Mesenteric fat pad (tissue), 1 donor: ENCODE data around the gene DEFB129. TPM values are rescaled to one million over a fixed set of nuclear protein-coding genes. Genes with fewer than 3 reads are reported as not detected.
"Not testable (repeated sequence)": the region's sequence is repeated elsewhere in the genome, so short reads cannot be mapped to it uniquely, and the experiment has no call there.

Experiments
- DNase-seq: peaks from one replicate; pipeline ENCODE4 v3.0.0-alpha.2; 2020; ENCODE audit warnings: low spot score
- total RNA-seq: library from RNA; stranded (reverse); fragmentation: NEBNext Ultra II Directional; extraction: Animal tissue kit (Norgen Biotek cat#: 25700); gene quantifications from one replicate; pipeline ENCODE4 v1.2.1, GENCODE V29; 2021
- donor health status: DM: yes; HTN: yes; CAD: no.

Gene DEFB129
- total RNA-seq, 1 donor from 2014 or later: not detected

DNA sequence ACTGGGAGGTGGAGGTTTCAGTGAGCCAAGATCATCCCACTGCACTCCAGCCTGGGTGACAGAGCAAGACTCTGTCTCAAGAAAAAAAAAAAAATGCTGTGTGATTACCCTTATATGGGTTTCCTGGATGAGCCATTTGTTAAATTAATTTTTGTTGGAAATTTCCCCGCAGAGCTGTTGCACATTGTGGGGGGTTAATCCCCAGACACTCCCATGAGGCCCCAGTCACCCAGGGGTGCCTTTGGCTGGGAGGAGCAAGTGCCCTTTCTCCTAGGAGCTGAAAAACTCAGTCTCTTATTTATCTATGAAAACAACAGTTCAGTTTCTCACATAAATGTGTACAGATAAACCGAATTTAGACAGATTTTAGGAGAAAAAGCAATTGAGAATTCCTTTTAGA is 25.7 kb downstream of the DEFB129 start:
- DNase-seq: no peak

DNA sequence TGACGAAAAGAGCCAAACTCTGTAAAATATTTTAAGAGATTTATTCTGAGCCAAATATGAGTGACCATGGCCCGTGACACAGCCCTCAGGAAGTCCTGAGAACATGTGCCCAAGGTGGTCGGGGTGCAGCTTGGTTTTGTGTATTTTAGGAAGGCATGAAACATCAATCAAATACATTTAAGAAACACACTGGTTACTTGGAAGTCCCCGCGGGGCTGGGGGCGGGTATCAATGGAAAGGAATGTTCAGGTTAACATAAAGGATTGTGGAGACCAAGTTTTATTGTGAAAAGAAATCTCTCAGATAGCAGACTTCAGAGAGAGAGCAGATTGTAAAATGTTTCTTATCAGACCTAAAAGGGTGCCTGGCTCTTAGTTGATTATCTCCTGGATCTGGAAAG is 26.4 kb downstream of the DEFB129 start:
- not testable (repeated sequence) for DNase-seq

DNA sequence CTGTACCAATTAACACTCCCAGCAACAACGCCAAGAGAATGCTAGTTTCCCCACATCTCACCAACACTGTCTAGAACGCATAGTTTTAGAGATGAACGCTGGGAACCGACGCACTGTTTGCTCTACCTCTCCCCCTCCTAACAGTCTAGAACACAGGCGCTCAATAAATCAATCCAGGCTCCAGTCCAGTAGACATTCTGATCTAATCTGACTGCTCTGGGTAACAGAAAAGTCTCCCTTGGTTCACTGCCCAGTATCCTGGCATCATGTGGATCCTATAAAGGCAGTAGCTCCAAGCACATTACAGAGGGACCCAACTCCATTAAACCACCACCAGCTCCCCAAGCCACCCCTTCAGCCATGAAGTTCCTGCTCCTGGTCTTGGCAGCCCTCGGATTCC is 30.4 kb downstream of the DEFB129 start, which contains the start of gene DEFB132:
DEFB132 (plus strand) TSS at position 306 of the 400 bp plus-strand sequence; CDS start at position 361, 55 bp downstream.
- no peak for DNase-seq

DNA sequence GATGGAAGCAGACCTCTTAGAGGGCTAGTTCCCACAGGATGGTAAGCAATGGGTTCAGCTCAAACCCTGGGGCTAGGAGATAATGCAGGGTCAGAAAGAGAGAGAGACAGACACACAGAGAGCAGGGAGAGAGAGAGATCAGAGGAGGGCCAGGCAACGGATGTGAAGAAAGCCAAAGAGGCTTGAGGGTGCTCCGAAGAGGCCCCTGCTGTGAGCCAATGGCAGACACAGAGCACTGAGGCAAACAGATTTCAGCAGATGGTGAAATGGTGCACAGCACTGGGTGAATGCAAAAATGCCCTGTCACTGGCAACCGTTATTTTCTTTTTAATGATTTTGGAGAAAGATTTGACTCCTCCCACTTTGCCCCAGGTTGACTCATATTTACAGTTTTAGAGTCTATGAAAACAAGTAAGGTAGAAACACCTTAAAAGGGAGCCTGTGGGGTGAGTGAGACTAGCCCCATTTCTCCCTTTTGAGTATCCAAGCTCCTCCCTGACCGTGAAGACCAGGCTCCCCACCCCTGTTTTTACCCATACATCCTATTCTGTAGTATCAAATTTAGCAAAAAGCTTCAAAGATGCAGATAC is 31.3 kb downstream of the DEFB129 start:
- no peak for DNase-seq

DNA sequence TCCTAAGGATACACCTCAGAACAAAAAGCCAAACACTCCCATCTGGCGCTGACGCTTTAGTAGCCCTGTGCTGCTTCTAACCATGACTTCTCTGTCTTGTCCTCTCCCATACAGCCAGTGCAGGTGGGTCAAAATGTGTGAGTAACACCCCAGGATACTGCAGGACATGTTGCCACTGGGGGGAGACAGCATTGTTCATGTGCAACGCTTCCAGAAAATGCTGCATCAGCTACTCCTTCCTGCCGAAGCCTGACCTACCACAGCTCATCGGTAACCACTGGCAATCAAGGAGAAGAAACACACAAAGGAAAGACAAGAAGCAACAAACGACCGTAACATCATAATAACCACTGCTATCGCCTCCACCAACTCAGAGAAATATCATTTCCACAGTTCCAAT is 31.9 kb downstream of the DEFB129 start:
- DNase-seq: no peak

DNA sequence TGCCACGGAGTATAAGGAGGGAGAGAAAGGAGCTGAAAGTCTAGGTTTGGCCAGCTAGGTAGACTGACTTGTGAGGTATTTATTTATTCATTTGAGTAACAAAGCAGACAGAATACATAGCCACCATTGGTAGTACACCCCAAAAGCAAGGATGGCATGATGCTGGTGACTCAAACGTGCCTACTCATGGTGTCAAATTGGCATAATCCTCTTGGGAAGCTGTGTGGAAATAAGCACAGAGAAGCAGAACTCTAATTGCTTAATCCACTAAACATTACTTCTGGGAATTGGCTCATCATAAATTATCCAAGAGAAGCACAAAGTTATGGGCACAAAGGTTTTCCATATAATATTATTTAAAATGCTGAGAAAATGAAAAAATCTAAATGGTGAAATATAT is 32.9 kb downstream of the DEFB129 start:
- no peak for DNase-seq

DNA sequence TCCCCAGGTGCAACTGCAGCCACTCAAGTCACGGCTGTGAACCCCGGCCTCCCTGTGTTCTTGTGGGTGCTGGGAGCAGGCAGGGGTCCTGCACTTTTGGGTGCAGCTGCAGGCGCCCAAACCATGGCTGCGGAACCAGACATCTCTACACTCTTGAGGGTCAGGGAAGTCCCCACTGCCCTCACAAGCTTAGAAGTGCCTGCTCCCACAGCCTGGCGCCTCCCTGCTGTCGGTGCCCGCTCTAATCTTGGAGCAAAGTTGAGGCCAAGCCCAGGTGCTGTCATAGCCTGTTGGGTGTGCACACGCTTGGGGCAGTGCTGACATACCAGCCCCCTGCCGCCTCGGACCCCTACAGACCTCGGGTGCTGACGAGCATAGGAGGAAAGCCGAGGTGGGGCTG is 36.6 kb downstream of the DEFB129 start:
- DNase-seq: no peak

DNA sequence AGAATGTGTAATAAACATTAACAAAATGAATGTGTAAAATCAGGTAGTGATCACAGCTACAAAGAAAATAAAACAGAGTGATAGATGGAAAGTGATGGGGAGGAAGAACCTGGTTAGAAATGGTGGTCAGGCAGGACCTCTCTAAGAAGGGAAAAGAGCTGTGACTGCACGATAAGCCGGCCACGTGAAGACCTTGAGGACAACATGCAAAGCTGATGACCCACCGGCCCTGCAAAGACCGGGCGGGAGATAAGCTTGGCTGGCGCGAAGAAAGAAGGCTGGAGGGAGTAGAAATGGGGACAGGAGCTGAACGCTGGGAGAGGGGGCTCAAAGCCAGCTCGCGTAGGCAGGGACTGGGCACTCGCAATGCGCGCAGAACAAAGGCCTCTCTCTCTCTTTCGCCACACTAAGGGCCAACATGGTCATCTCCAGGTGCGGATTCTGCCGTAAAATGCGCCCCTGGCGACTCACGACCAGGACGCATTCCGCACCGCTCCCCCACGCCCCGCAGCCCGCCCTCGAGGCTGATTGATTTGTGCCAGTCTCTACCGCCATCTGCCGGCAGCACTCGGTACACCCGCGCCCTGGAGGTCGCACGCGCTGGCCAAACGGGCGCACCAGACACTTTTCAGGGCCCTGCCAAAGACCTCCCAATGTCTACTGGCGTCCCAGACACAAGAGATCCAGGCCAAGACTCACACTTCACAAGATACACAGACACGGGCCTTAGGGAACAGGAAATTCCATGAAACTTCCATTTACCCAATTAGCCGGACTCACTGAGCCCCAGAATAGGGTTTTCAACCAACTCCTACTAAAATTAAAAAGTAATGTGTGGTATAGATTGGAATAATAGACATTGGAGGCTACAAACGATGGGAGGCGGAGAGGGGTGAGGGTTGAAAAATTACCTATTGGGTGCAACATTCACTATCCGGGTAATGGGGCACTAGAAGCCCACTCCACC is 39.8 kb downstream of the DEFB129 start:
- DNase-seq: peak; percentile 96

DNA sequence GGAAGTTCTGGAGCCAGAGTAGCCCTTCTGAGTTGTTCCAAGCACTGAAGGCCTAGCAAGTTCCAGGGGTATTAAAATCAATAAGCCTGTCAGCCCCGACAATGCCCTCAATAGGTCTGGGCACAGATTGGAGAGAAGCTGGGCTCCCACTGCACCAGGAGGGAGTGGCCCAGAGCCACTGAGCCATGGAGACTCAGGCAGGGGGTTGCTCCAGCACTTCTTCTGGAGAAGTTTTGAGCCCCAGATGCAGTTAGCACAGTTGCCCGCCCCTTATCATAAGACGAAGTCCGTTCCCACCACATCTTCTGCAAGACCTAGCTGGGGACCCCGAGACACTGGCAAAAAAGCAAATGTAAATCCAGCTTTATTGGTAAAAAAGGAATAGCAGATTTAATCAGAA is 43.5 kb downstream of the DEFB129 start:
- DNase-seq: no peak

DNA sequence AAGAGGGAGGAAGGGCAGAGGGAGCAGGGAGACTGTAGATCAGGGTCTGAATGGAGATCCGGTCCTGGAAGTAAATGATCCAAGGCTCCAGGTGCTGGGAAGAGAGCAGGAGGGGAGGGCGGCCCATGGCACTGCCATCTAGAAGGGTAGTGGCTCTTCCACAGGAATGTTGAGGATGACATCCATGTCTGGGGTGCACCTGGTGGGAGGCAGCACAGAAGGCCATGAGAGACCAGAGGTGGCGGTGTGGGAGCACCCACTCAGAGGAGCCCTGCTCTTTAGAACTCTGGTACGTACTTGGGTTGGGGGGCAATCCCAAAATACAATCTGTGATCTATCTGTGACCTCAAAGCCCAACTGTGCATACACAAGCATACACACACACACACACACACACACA is 44.0 kb downstream of the DEFB129 start:
- DNase-seq: no peak

DNA sequence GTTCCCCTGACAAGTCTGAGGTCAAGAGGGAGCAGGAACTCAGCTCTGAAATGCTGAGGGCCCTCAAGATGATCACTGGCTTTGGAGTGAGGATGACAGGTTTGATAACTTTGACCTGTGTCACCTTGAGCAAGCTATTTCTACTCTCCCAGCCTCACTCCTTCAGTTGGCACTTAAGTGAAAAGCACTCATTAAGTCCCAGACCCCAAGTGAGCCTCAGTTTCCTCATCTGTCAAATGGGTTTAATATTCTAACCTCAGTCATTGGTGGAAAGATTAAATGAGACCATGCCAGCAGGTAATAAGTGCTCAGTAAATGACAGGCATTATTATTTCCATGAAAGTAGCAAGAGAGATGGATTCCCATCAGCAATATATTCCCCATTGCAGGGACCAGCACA is 44.5 kb downstream of the DEFB129 start:
- DNase-seq: peak; percentile 6

DNA sequence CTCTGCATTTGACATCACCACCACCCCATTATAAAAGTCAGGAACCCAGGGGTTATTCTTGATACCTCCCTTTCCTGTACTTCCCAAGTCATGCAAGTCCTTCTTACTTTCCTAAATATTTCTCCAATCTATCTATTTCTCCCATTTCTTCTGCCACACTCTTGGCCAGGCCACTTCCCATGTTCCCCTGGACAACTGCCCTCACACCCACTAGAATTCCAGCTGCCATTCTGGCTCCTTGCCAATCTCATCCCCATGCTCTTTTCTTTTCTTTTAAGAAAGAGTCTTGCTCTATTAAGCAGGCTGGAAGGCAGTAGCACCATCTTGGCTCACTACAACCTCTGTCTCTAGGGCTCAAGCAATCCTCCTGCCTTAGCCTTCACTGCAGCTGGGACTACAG is 45.7 kb downstream of the DEFB129 start:
- peak; percentile 24 for DNase-seq

DNA sequence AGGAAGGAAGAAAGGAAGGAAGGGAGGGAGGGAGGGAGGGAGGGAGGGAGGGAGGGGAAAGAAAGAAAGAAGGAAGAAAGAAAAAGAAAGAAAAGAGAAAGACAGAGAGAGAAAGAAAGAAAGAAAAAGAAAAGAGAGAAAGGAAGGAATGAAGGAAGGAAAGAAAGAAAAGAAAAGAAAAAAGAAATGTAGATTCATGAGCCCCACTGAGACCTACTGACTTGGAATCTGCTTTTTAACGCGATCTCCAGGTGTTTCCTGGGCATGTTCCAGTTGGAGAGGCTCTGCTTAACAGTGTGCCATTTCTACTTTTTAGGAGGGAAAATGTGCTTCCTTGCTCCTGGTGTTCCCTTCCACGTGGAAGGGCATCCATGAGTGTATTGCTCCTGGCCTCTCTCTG is 46.8 kb downstream of the DEFB129 start:
- DNase-seq: no peak

DNA sequence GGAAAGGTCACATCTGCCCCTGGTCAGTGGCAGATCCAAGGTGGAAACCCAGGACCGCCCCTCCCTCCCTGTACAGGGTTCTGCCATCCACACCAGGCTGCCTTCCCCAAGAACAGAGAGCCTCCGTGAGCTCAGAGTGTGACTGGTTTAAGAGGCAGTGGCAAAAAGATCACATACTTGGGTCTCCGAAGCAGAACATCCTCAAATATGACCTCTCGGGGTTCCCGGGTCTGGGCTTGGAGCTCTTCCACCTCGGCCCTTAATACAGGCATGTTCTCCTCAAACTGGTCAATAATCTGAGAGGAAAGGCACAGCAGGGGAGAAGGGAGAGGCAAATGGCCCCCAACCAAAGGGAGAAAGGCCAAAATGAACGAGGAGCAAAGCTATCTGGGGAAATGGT is 48.7 kb downstream of the DEFB129 start:
- peak; percentile 59 for DNase-seq

DNA sequence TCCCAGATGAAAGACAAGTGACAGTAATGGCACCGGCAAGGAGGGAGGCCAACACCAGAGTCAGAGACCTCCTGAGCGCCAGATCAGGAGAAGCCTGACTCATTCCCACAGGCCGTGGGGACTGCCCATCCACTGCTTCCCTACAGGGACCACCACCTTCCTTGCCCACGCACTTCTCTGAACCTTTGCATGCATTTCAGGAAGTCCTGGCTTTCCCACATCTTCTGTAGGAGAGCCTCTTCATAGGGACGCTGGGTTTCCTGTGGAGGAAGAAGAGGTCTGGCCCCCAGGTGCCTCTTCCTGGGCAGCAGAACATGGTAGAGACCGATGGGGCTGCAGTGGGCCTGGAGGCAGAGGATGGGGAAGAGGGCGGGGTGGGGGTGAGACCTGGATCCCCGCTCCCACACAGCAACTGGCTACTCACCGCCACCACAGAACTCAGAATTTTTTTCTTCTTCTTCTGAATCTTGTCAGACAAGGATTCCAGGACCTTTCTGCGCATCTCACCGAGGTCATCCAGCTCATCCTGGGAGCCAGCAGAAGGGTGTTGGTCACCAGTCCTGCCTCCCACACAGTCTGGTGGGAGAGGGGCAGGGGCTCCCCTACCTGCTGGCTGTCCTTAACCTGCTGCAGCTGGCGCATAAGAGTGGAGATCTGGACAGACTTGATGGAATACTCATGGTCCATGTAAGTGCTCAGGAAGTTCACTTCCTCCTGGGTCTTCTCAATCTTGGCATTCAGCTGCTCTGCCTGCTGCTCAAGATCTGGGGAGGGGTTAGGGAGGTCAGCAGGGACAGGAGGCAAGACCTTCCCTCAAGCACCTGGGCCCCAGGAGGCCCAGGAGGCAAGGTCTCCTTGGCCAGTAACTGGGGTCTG is 49.8 kb downstream of the DEFB129 start:
- peak; percentile 78 for DNase-seq

DNA sequence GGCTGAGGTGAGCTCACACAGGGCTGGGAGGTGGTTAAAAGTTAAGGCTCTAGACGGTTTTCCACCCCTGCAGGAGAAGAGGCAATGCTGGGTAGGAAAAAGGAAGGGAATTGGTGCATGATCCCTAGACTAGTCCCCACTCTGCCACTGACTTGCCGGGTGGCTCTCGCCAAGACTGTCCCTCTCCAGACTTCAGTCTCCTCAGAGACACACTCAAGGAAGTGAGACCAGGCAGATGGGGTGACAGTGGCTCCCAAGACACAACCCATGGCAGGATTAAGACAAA is 50.4 kb downstream of the DEFB129 start:
- no peak for DNase-seq

DNA sequence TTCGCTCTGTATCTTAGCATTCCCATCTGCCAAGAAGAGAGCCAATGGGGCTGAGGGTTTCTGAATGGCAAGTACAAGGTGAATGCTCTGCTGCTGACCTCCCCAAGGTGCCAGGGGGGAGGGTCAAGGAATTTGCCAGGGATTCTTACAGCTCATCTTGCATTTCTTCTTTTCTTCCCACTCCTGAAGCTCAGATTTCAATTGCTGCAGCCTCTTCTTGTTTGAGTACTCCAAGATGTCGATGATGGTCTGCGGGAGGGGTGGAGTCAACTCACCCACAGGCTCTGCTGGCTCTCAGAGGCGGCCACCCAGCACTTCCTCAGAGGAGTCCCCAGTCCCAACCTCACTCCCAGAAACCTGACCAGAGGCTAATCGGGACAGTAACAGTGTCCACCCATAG is 51.1 kb downstream of the DEFB129 start:
- peak; percentile 59 for DNase-seq

DNA sequence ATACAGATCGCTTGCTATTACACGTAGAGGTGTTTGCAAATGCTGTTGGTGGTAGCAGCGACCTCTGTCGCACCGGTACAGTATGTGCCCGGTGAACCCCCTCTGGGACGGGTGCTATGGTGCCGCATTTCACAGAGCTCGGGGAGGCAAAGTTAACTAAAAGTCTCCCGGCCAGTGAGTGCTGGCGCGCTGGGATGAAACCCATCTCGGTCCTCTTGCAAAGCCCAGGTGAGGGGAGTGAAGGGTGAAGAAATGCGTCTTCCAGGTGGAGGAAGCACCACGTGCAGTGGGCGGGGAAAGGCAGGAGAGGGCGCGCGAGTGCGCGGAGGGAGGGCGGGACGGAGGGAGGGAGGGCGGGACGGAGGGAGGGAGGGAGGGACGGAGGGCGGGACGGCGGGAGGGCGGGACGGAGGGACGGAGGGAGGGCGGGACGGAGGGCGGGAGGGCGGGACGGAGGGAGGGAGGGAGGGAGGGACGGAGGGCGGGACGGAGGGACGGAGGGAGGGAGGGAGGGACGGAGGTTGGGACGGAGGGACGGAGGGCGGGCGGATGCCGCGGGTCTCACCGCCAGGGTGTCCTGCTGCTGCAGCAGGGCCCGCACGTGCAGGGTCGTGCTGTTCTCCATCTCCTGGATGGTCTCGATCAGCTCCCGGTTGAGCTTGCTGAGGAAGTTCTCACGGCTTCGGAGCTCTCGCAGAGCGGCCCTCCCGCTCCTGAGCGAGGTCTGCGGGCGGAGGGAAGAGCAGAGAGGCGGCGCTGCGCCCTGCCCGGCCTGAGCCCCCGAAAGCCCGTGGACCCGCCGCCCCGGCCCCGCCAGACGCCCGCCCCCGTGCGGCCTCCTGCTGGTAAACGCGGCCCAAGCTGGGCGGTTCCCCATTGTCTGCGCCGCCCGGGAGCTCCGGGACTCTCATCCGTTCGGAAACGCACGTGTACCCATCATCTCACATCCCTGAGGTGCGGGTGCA is 51.8 kb downstream of the DEFB129 start:
- DNase-seq: peak; percentile 88
